GM21381 (cell line): ENCODE results near the gene ZNF775.

Experiments
- ATAC-seq: cut with Tn5 transposase; IDR thresholded peaks from one replicate; pipeline ENCODE4 v1.9.1; 2021; ENCODE audit warnings: mild to moderate bottlenecking, moderate library complexity; ENCODE audit not compliant: unreplicated experiment

ZNF775 gene

GRCh38 chr7:150378853-150379440 is at the start of gene ZNF775:
Gene ZNF775 (plus strand): TSS chr7:150379330. CDS start chr7:150388471, 9,141 bp downstream.
- ATAC-seq: peak; percentile 72

GRCh38 chr7:150329331-150330120 is 49.6 kb upstream of the ZNF775 start:
- no peak for ATAC-seq

GRCh38 chr7:150330211-150330885 is 48.8 kb upstream of the ZNF775 start:
- no peak for ATAC-seq

- no peak for ATAC-seq
These were observed 46.1 kb upstream of the ZNF775 start for GRCh38 chr7:150332852-150333635.

GRCh38 chr7:150333659-150334058 is 45.5 kb upstream of the ZNF775 start:
- no peak for ATAC-seq

- ATAC-seq: no peak
These were observed 45.0 kb upstream of the ZNF775 start for GRCh38 chr7:150334108-150334507.

- ATAC-seq: no peak
These were observed 43.9 kb upstream of the ZNF775 start for GRCh38 chr7:150335108-150335773.

GRCh38 chr7:150335774-150336112 is 43.4 kb upstream of the ZNF775 start:
- no peak for ATAC-seq

GRCh38 chr7:150336746-150337145 is 42.4 kb upstream of the ZNF775 start:
- no peak for ATAC-seq

- ATAC-seq: no peak
These were observed 42.0 kb upstream of the ZNF775 start for GRCh38 chr7:150337179-150337578.

GRCh38 chr7:150337659-150338081 is 41.5 kb upstream of the ZNF775 start:
- ATAC-seq: no peak

- no peak for ATAC-seq
These were observed 40.8 kb upstream of the ZNF775 start for GRCh38 chr7:150338166-150338829.

GRCh38 chr7:150339409-150339809 is 39.7 kb upstream of the ZNF775 start:
- no peak for ATAC-seq

- ATAC-seq: no peak
These were observed 38.9 kb upstream of the ZNF775 start for GRCh38 chr7:150340024-150340749.

- no peak for ATAC-seq
These were observed 38.3 kb upstream of the ZNF775 start for GRCh38 chr7:150340875-150341262.

- no peak for ATAC-seq
These were observed 37.6 kb upstream of the ZNF775 start, which contains the start of gene RARRES2 for GRCh38 chr7:150341263-150342120. Gene RARRES2 (minus strand): TSS chr7:150341629. CDS start chr7:150340609, 1,020 bp downstream.

- ATAC-seq: no peak
These were observed 37.1 kb upstream of the ZNF775 start for GRCh38 chr7:150342121-150342408.

GRCh38 chr7:150343225-150343624 is 35.9 kb upstream of the ZNF775 start:
- ATAC-seq: no peak

- ATAC-seq: no peak
These were observed 34.8 kb upstream of the ZNF775 start for GRCh38 chr7:150344299-150344698.
